HEK293T (cell line): ENCODE measurements around the gene CCDC63.

Source experiments
- CTCF ChIA-PET: fragments of 350-600 bp; formaldehyde crosslinking; extraction: SDS; loops from one replicate; lab custom pipeline; 2021; ENCODE audit warnings: antibody characterized with exemption, inconsistent platforms; lab: Yijun Ruan, JAX
- POLR2A ChIA-PET: fragments of 350-600 bp; formaldehyde crosslinking; extraction: SDS; loops from one replicate; lab custom pipeline; 2020; ENCODE audit warnings: antibody characterized with exemption, inconsistent platforms; lab: Yijun Ruan, JAX
- DNase-seq: peaks from one replicate; pipeline ENCODE4 v3.0.0; 2012; ENCODE audit warnings: mixed read lengths; ENCODE audit errors: extremely low spot score
- ARNT ChIP-seq: fragments of 450-650 bp; IDR thresholded peaks from 2 replicates; pipeline ENCODE4 v1.6.1; 2017; ENCODE audit warnings: mild to moderate bottlenecking
- BHLHE40 ChIP-seq: fragments of 450-650 bp; IDR thresholded peaks from 2 replicates; pipeline ENCODE4 v1.6.1; 2016; ENCODE audit warnings: mild to moderate bottlenecking, moderate library complexity, borderline replicate concordance
- CTBP1 ChIP-seq: fragments of 450-650 bp; IDR thresholded peaks from 2 replicates; pipeline ENCODE4 v1.6.1; 2016; ENCODE audit warnings: borderline replicate concordance
- ELF4 ChIP-seq: fragments of 450-650 bp; IDR thresholded peaks from 2 replicates; pipeline ENCODE4 v1.6.1; 2017; ENCODE audit warnings: antibody characterized with exemption
- FOXA1 ChIP-seq: fragments of 450-650 bp; IDR thresholded peaks from 2 replicates; pipeline ENCODE4 v1.6.1; 2016; ENCODE audit warnings: mild to moderate bottlenecking
- FOXK2 ChIP-seq: fragments of 450-650 bp; IDR thresholded peaks from 2 replicates; pipeline ENCODE4 v1.6.1; 2016; ENCODE audit warnings: mild to moderate bottlenecking
- FOXM1 ChIP-seq: fragments of 450-650 bp; IDR thresholded peaks from 2 replicates; pipeline ENCODE4 v1.6.1; 2017; ENCODE audit warnings: mild to moderate bottlenecking, borderline replicate concordance
- HDGF ChIP-seq: fragments of 450-650 bp; IDR thresholded peaks from 2 replicates; pipeline ENCODE4 v1.6.1; 2017; ENCODE audit warnings: antibody characterized with exemption, borderline replicate concordance
- L3MBTL2 ChIP-seq: fragments of 450-650 bp; conservative IDR thresholded peaks from 2 replicates; pipeline ENCODE4 v1.6.1; 2016; ENCODE audit warnings: mild to moderate bottlenecking
- LEF1 ChIP-seq: fragments of 450-650 bp; IDR thresholded peaks from 2 replicates; pipeline ENCODE4 v1.6.1; 2017; ENCODE audit warnings: mild to moderate bottlenecking, borderline replicate concordance
- NFRKB ChIP-seq: fragments of 450-650 bp; IDR thresholded peaks from 2 replicates; pipeline ENCODE4 v1.6.1; 2016; ENCODE audit warnings: mild to moderate bottlenecking, moderate library complexity
- PKNOX1 ChIP-seq: fragments of 450-650 bp; IDR thresholded peaks from 2 replicates; pipeline ENCODE4 v1.6.1; 2016
- SP1 ChIP-seq: fragments of 450-650 bp; IDR thresholded peaks from 2 replicates; pipeline ENCODE4 v1.6.1; 2017
- SUZ12 ChIP-seq: fragments of 450-650 bp; IDR thresholded peaks from 2 replicates; pipeline ENCODE4 v1.6.1; 2016; ENCODE audit warnings: mild to moderate bottlenecking
- TARDBP ChIP-seq: fragments of 450-650 bp; IDR thresholded peaks from 2 replicates; pipeline ENCODE4 v1.6.1; 2016
- ZNF384 ChIP-seq: fragments of 450-650 bp; IDR thresholded peaks from 2 replicates; pipeline ENCODE4 v1.6.1; 2016

The CCDC63 gene

GRCh38 chr12:110869803-110870202 lies 23.0 kb downstream of the CCDC63 start:
- no peak for DNase-seq
- POLR2A ChIA-PET: no interaction called here
- CTCF ChIA-PET: no interaction called here
- no peak for TF ChIP-seq FOXA1
- no peak for TF ChIP-seq BHLHE40
- no peak for TF ChIP-seq ELF4
- TF ChIP-seq HDGF: no peak
- no peak for TF ChIP-seq FOXK2
- no peak for TF ChIP-seq SP1

- POLR2A ChIA-PET: no interaction called here
- TF ChIP-seq SP1 (no peak), FOXK2 (no peak), ZNF384 (no peak), NFRKB (no peak), TARDBP (no peak), SUZ12 (no peak), LEF1 (no peak)
- no peak for DNase-seq
- CTCF ChIA-PET: no interaction called here
Observed at GRCh38 chr12:110872100-110872499, 25.3 kb downstream of the CCDC63 start.

GRCh38 chr12:110874351-110874750 lies 27.6 kb downstream of the CCDC63 start:
- CTCF ChIA-PET: no interaction called here
- POLR2A ChIA-PET: no interaction called here
- no peak for DNase-seq
- TF ChIP-seq FOXK2 (no peak), ZNF384 (no peak), PKNOX1 (no peak), NFRKB (no peak), FOXA1 (no peak), TARDBP (no peak)

- ChIA-PET POLR2A (no interaction called here), CTCF (no interaction called here)
Observed at GRCh38 chr12:110874781-110875180, 28.0 kb downstream of the CCDC63 start.

GRCh38 chr12:110880651-110881050 lies 33.9 kb downstream of the CCDC63 start:
- ChIA-PET CTCF (no interaction called here), POLR2A (no interaction called here)
- TF ChIP-seq LEF1 (no peak), FOXM1 (no peak), PKNOX1 (no peak), HDGF (no peak), ELF4 (no peak), TARDBP (no peak), L3MBTL2 (no peak), BHLHE40 (no peak), SP1 (no peak), SUZ12 (no peak), CTBP1 (no peak), NFRKB (no peak)
- DNase-seq: no peak

More at GRCh38 chr12:110874781-110875180, 28.0 kb downstream of the CCDC63 start:
- no peak for TF ChIP-seq LEF1
- TF ChIP-seq NFRKB: no peak
- no peak for TF ChIP-seq ZNF384
- no peak for TF ChIP-seq SUZ12
- TF ChIP-seq PKNOX1: no peak
- TF ChIP-seq ELF4: no peak
- no peak for DNase-seq

- ChIA-PET CTCF (no interaction called here), POLR2A (no interaction called here)
- DNase-seq: no peak
- no peak for TF ChIP-seq FOXM1
- TF ChIP-seq LEF1: no peak
Observed at GRCh38 chr12:110883251-110883650, 36.5 kb downstream of the CCDC63 start.

GRCh38 chr12:110885152-110885840 lies 38.5 kb downstream of the CCDC63 start:
- no peak for TF ChIP-seq BHLHE40
- no peak for TF ChIP-seq LEF1
- no peak for TF ChIP-seq CTBP1
- no peak for TF ChIP-seq ARNT
- TF ChIP-seq TARDBP: no peak
- no peak for TF ChIP-seq ZNF384
- no peak for TF ChIP-seq ELF4
- TF ChIP-seq FOXK2: no peak
- TF ChIP-seq PKNOX1: no peak
- no peak for TF ChIP-seq FOXM1
- no peak for TF ChIP-seq HDGF
- TF ChIP-seq FOXA1: no peak
- TF ChIP-seq SUZ12: no peak
- no peak for TF ChIP-seq SP1
- TF ChIP-seq L3MBTL2: no peak
- TF ChIP-seq NFRKB: no peak
- ChIA-PET POLR2A (no interaction called here), CTCF (interaction anchor here (0.7 kb wide), 1 partner anchor 58 kb away, joined by 3 read pairs; no protein-coding TSS in a partner anchor)
- no peak for DNase-seq
